ENCODE data around the gene KLHL22.

The KLHL22 gene

GRCh38 chr22:20437613-20438426 is 57.8 kb downstream of the KLHL22 start, which contains the start of gene SCARF2:
TSS of gene SCARF2 (minus strand) at chr22:20437825. CDS start at chr22:20437754, 71 bp downstream.
- Histone ChIP-seq H3K36me3 (ENCODE audit: control insufficient read depth in 1 of 2, insufficient read depth in 2 of 2, low read length in 2 of 2) (peaks cover 6 to 9% of the 10 kb centered on the region in 2 experiments), H3K14ac (ENCODE audit: low read length) (peak within 1 kb of the TSS; percentile 76), H3K9ac (ENCODE audit: low read length) (peak within 1 kb of the TSS; percentile 82), H3K9me3 (ENCODE audit: insufficient read depth, low read depth, low read length) (no peaks in the 10 kb centered on the region), H2AK5ac (ENCODE audit: low read length) (peak within 1 kb of the TSS; percentile 32), H3K4me1 (ENCODE audit: control insufficient read depth in 1 of 2, insufficient read depth in 2 of 2, low read length in 2 of 2) (peaks cover 9 to 20% of the 10 kb centered on the region in 2 experiments), H4K8ac (ENCODE audit: low read depth, low read length) (peak within 1 kb of the TSS; percentile 72), H3K18ac (ENCODE audit: low read length) (peak within 1 kb of the TSS; percentile 47), H3K79me1 (ENCODE audit: low read length) (peaks cover 22% of the 10 kb centered on the region), H2BK12ac (ENCODE audit: low read length) (no peak within 1 kb of the TSS), H3K4me3 (ENCODE audit: low read depth, low read length) (peak within 1 kb of the TSS; percentile 84), H2AFZ (ENCODE audit: insufficient read depth, low read length, poor library complexity) (peak within 1 kb of the TSS; percentile 74), H2BK120ac (ENCODE audit: insufficient read depth, low read length, poor library complexity) (peak within 1 kb of the TSS; percentile 49), H3K4me2 (ENCODE audit: low read length) (peak within 1 kb of the TSS; percentile 77), H4K12ac (ENCODE audit: low read depth, low read length) (peak within 1 kb of the TSS; percentile 26), H3K79me2 (ENCODE audit: control insufficient read depth, insufficient read depth, low read length, poor library complexity) (peaks cover 13% of the 10 kb centered on the region), H3K23ac (ENCODE audit: low read length) (no peak within 1 kb of the TSS), H3K27ac (ENCODE audit: low read depth, low read length) (peak within 1 kb of the TSS; percentile 7), H2BK5ac (ENCODE audit: low read depth, low read length, poor library complexity) (peak within 1 kb of the TSS; percentile 13), H3K4ac (ENCODE audit: low read depth, low read length) (peak within 1 kb of the TSS; percentile 33), H3K27me3 (ENCODE audit: insufficient read depth, low read length) (peaks cover 8% of the 10 kb centered on the region), H4K91ac (ENCODE audit: low read depth, low read length) (peak within 1 kb of the TSS; percentile 67)
- WGBS (ENCODE audit: extremely low coverage, insufficient coverage, insufficient read length), result no CpG with 5 or more reads among the region's 95 CpGs
- no peak for DNase-seq

- peaks cover 1% of the 10 kb centered on the region for H3K9me3 ChIP-seq (ENCODE audit: insufficient read depth, low read depth, low read length)
- peak overlapping the region; percentile 77 for H3K4me2 ChIP-seq (ENCODE audit: low read length)
- DNase-seq, result peak in 1 of 2 donors; percentile 51
- H3K4ac ChIP-seq (ENCODE audit: low read depth, low read length), result peak overlapping the region; percentile 33
- peak overlapping the region; percentile 47 for H3K18ac ChIP-seq (ENCODE audit: low read length)
- no peak overlapping the region for H3K23ac ChIP-seq (ENCODE audit: low read length)
- H3K14ac ChIP-seq (ENCODE audit: low read length), result peak overlapping the region; percentile 63
- peak overlapping the region; percentile 82 for H3K9ac ChIP-seq (ENCODE audit: low read length)
- no peak overlapping the region for H4K12ac ChIP-seq (ENCODE audit: low read depth, low read length)
- H2BK12ac ChIP-seq (ENCODE audit: low read length), result no peak overlapping the region
- peaks cover 9 to 20% of the 10 kb centered on the region in 2 experiments for H3K4me1 ChIP-seq (ENCODE audit: control insufficient read depth in 1 of 2, insufficient read depth in 2 of 2, low read length in 2 of 2)
- H2BK5ac ChIP-seq (ENCODE audit: low read depth, low read length, poor library complexity), result peak overlapping the region; percentile 13
- H4K91ac ChIP-seq (ENCODE audit: low read depth, low read length), result peak overlapping the region; percentile 40
- H2BK120ac ChIP-seq (ENCODE audit: insufficient read depth, low read length, poor library complexity), result peak overlapping the region; percentile 49
- peaks cover 0 to 7% of the 10 kb centered on the region in 2 experiments for H3K36me3 ChIP-seq (ENCODE audit: control insufficient read depth in 1 of 2, insufficient read depth in 2 of 2, low read length in 2 of 2)
- H3K4me3 ChIP-seq (ENCODE audit: low read depth, low read length), result peak overlapping the region; percentile 84
- H3K27me3 ChIP-seq (ENCODE audit: insufficient read depth, low read length), result peaks cover 8% of the 10 kb centered on the region
- H2AK5ac ChIP-seq (ENCODE audit: low read length), result peak overlapping the region; percentile 32
- H3K27ac ChIP-seq (ENCODE audit: low read depth, low read length), result peak overlapping the region; percentile 7
- H2AFZ ChIP-seq (ENCODE audit: insufficient read depth, low read length, poor library complexity), result no peak overlapping the region
- peak overlapping the region; percentile 6 for H4K8ac ChIP-seq (ENCODE audit: low read depth, low read length)
- H3K79me2 ChIP-seq (ENCODE audit: control insufficient read depth, insufficient read depth, low read length, poor library complexity), result peaks cover 13% of the 10 kb centered on the region
- peaks cover 22% of the 10 kb centered on the region for H3K79me1 ChIP-seq (ENCODE audit: low read length)
- WGBS (ENCODE audit: extremely low coverage, insufficient coverage, insufficient read length), result no CpG with 5 or more reads among the region's 61 CpGs
Observed at GRCh38 chr22:20436768-20437612, 58.6 kb downstream of the KLHL22 start.

- Histone ChIP-seq H3K18ac (ENCODE audit: low read length) (peak overlapping the region; percentile 50), H3K14ac (ENCODE audit: low read length) (peak overlapping the region; percentile 63), H4K8ac (ENCODE audit: low read depth, low read length) (peak overlapping the region; percentile 26), H3K9me3 (ENCODE audit: insufficient read depth, low read depth, low read length) (peaks cover 5% of the 10 kb centered on the region), H2AK5ac (ENCODE audit: low read length) (no peak overlapping the region), H3K23ac (ENCODE audit: low read length) (no peak overlapping the region), H2BK5ac (ENCODE audit: low read depth, low read length, poor library complexity) (no peak overlapping the region), H4K91ac (ENCODE audit: low read depth, low read length) (peak overlapping the region; percentile 11), H3K36me3 (ENCODE audit: control insufficient read depth in 1 of 2, insufficient read depth in 2 of 2, low read length in 2 of 2) (peaks cover 0 to 5% of the 10 kb centered on the region in 2 experiments), H3K4ac (ENCODE audit: low read depth, low read length) (no peak overlapping the region), H3K79me1 (ENCODE audit: low read length) (peaks cover 22% of the 10 kb centered on the region), H3K27ac (ENCODE audit: low read depth, low read length) (no peak overlapping the region), H2AFZ (ENCODE audit: insufficient read depth, low read length, poor library complexity) (no peak overlapping the region), H4K12ac (ENCODE audit: low read depth, low read length) (no peak overlapping the region), H3K27me3 (ENCODE audit: insufficient read depth, low read length) (peaks cover 12% of the 10 kb centered on the region), H3K4me2 (ENCODE audit: low read length) (peak overlapping the region; percentile 77), H2BK12ac (ENCODE audit: low read length) (no peak overlapping the region), H3K79me2 (ENCODE audit: control insufficient read depth, insufficient read depth, low read length, poor library complexity) (peaks cover 13% of the 10 kb centered on the region), H2BK120ac (ENCODE audit: insufficient read depth, low read length, poor library complexity) (peak overlapping the region; percentile 49), H3K4me1 (ENCODE audit: control insufficient read depth in 1 of 2, insufficient read depth in 2 of 2, low read length in 2 of 2) (peaks cover 9 to 25% of the 10 kb centered on the region in 2 experiments), H3K4me3 (ENCODE audit: low read depth, low read length) (peak overlapping the region; percentile 84), H3K9ac (ENCODE audit: low read length) (no peak overlapping the region)
- DNase-seq, result no peak
- no CpG with 5 or more reads among the region's 56 CpGs for WGBS (ENCODE audit: extremely low coverage, insufficient coverage, insufficient read length)
Observed at GRCh38 chr22:20436307-20436767, 59.3 kb downstream of the KLHL22 start.

Data from trophoblast cell (in vitro differentiated cells and primary cell).